ENCODE data around the gene YRDC.
A peak's percentile ranks its signal among the peaks of the same experiment; 100 is the strongest.

Gene YRDC

GRCh38 chr1:37765916-37766664 is 41.9 kb downstream of the YRDC start:
- DNase-seq = peak; percentile 48

GRCh38 chr1:37764888-37765441 is 43.0 kb downstream of the YRDC start, which contains the start of gene EPHA10:
TSS of gene EPHA10 (minus strand) at chr1:37765120. CDS start at chr1:37765066, 54 bp downstream.
- DNase-seq = peak; percentile 85

GRCh38 chr1:37764414-37764825 is 43.6 kb downstream of the YRDC start:
- peak; percentile 27 for DNase-seq

- peak; percentile 27 for DNase-seq
Measured at GRCh38 chr1:37763791-37764413, 44.1 kb downstream of the YRDC start.

GRCh38 chr1:37762516-37762915 is 45.5 kb downstream of the YRDC start:
- DNase-seq = no peak

GRCh38 chr1:37761416-37762095 is 46.5 kb downstream of the YRDC start:
- no peak for DNase-seq

GRCh38 chr1:37759451-37759850 is 48.6 kb downstream of the YRDC start:
- DNase-seq = no peak

- no peak for DNase-seq
Measured at GRCh38 chr1:37755951-37756560, 52.0 kb downstream of the YRDC start.

GRCh38 chr1:37755290-37755689 is 52.7 kb downstream of the YRDC start:
- no peak for DNase-seq

GRCh38 chr1:37753473-37754321 is 54.3 kb downstream of the YRDC start:
- DNase-seq = peak; percentile 1

Measured in NCI-H69 (cell line).